Activated naive CD8-positive, alpha-beta T cell treated with anti-CD3 and anti-CD28 coated beads, Interleukin-2, amount 50 U/mL, for 24 hours (primary cell): Measurements from ENCODE around the gene TNS3.

Source experiments
- ATAC-seq: fragments of 150-1000 bp; cut with Tn5 transposase; one replicate; pipeline ENCODE4 v1.10.0; 2021
- DNase-seq: peaks from one replicate; pipeline ENCODE4 v3.0.0; 2021
- H3K27ac Mint-ChIP-seq: one replicate; pipeline ENCODE4 v1.8.0; 2021; ENCODE audit warnings: mild to moderate bottlenecking, mixed read lengths
- H3K27me3 Mint-ChIP-seq: one replicate; pipeline ENCODE4 v1.8.0; 2021; ENCODE audit warnings: mixed read lengths
- H3K36me3 Mint-ChIP-seq: one replicate; pipeline ENCODE4 v1.8.0; 2021; ENCODE audit warnings: low read depth, mixed read lengths
- H3K4me1 Mint-ChIP-seq: one replicate; pipeline ENCODE4 v1.8.0; 2021; ENCODE audit warnings: mixed read lengths
- H3K4me3 Mint-ChIP-seq: one replicate; pipeline ENCODE4 v1.8.0; 2021; ENCODE audit warnings: mild to moderate bottlenecking, moderate library complexity, mixed read lengths
- H3K9me3 Mint-ChIP-seq: one replicate; pipeline ENCODE4 v1.8.0; 2021; ENCODE audit warnings: mixed read lengths

Gene TNS3

GRCh38 chr7:47383696-47384445 is 198.0 kb downstream of the TNS3 start:
- no peak overlapping the region for H3K27ac Mint-ChIP-seq
- no peak for ATAC-seq
- H3K27me3 Mint-ChIP-seq: peaks cover 2% of the 10 kb centered on the region
- H3K4me3 Mint-ChIP-seq: no peak overlapping the region
- H3K36me3 Mint-ChIP-seq: no peaks in the 10 kb centered on the region
- no peaks in the 10 kb centered on the region for H3K9me3 Mint-ChIP-seq
- no peak for DNase-seq
- peaks cover 3% of the 10 kb centered on the region for H3K4me1 Mint-ChIP-seq

GRCh38 chr7:47383072-47383471 is 198.8 kb downstream of the TNS3 start:
- Mint-ChIP-seq H3K36me3 (no peaks in the 10 kb centered on the region), H3K4me3 (no peak overlapping the region), H3K27me3 (peaks cover 2% of the 10 kb centered on the region), H3K27ac (no peak overlapping the region), H3K4me1 (peaks cover 3% of the 10 kb centered on the region), H3K9me3 (no peaks in the 10 kb centered on the region)
- DNase-seq: no peak
- no peak for ATAC-seq

GRCh38 chr7:47382200-47382599 is 199.7 kb downstream of the TNS3 start:
- H3K4me3 Mint-ChIP-seq: no peak overlapping the region
- H3K9me3 Mint-ChIP-seq: no peaks in the 10 kb centered on the region
- H3K4me1 Mint-ChIP-seq: peaks cover 3% of the 10 kb centered on the region
- no peak overlapping the region for H3K27ac Mint-ChIP-seq
- no peak for ATAC-seq
- H3K36me3 Mint-ChIP-seq: no peaks in the 10 kb centered on the region
- DNase-seq: no peak
- H3K27me3 Mint-ChIP-seq: peaks cover 2% of the 10 kb centered on the region

- Mint-ChIP-seq H3K27ac (no peak overlapping the region), H3K36me3 (no peaks in the 10 kb centered on the region), H3K27me3 (peaks cover 2% of the 10 kb centered on the region), H3K4me1 (peaks cover 3% of the 10 kb centered on the region), H3K9me3 (no peaks in the 10 kb centered on the region), H3K4me3 (no peak overlapping the region)
- no peak for DNase-seq
- no peak for ATAC-seq
Measured at GRCh38 chr7:47381134-47381495, 200.8 kb downstream of the TNS3 start.

GRCh38 chr7:47380325-47381133 is 201.4 kb downstream of the TNS3 start:
- no peak for ATAC-seq
- H3K4me3 Mint-ChIP-seq: no peak overlapping the region
- no peaks in the 10 kb centered on the region for H3K36me3 Mint-ChIP-seq
- peaks cover 2% of the 10 kb centered on the region for H3K27me3 Mint-ChIP-seq
- DNase-seq: no peak
- no peak overlapping the region for H3K27ac Mint-ChIP-seq
- no peaks in the 10 kb centered on the region for H3K9me3 Mint-ChIP-seq
- H3K4me1 Mint-ChIP-seq: peaks cover 3% of the 10 kb centered on the region

GRCh38 chr7:47379629-47380324 is 202.1 kb downstream of the TNS3 start:
- ATAC-seq: no peak
- Mint-ChIP-seq H3K36me3 (no peaks in the 10 kb centered on the region), H3K27ac (no peak overlapping the region), H3K4me3 (no peak overlapping the region), H3K4me1 (peaks cover 3% of the 10 kb centered on the region), H3K27me3 (peaks cover 2% of the 10 kb centered on the region), H3K9me3 (no peaks in the 10 kb centered on the region)
- no peak for DNase-seq

- no peak overlapping the region for H3K27ac Mint-ChIP-seq
- H3K9me3 Mint-ChIP-seq: no peaks in the 10 kb centered on the region
- H3K27me3 Mint-ChIP-seq: peaks cover 2% of the 10 kb centered on the region
- no peak overlapping the region for H3K4me3 Mint-ChIP-seq
- H3K4me1 Mint-ChIP-seq: peaks cover 3% of the 10 kb centered on the region
- DNase-seq: no peak
- ATAC-seq: no peak
- H3K36me3 Mint-ChIP-seq: no peaks in the 10 kb centered on the region
Measured at GRCh38 chr7:47378728-47379395, 203.0 kb downstream of the TNS3 start.

- H3K9me3 Mint-ChIP-seq: no peaks in the 10 kb centered on the region
- peaks cover 3% of the 10 kb centered on the region for H3K4me1 Mint-ChIP-seq
- H3K4me3 Mint-ChIP-seq: no peak overlapping the region
- peaks cover 2% of the 10 kb centered on the region for H3K27me3 Mint-ChIP-seq
- H3K27ac Mint-ChIP-seq: no peak overlapping the region
- no peak for ATAC-seq
- no peak for DNase-seq
- H3K36me3 Mint-ChIP-seq: no peaks in the 10 kb centered on the region
Measured at GRCh38 chr7:47377741-47378140, 204.2 kb downstream of the TNS3 start.

GRCh38 chr7:47376991-47377616 is 204.8 kb downstream of the TNS3 start:
- no peak overlapping the region for H3K4me3 Mint-ChIP-seq
- H3K4me1 Mint-ChIP-seq: peaks cover 3% of the 10 kb centered on the region
- no peaks in the 10 kb centered on the region for H3K9me3 Mint-ChIP-seq
- no peaks in the 10 kb centered on the region for H3K36me3 Mint-ChIP-seq
- H3K27ac Mint-ChIP-seq: no peak overlapping the region
- ATAC-seq (no peak), DNase-seq (no peak)
- H3K27me3 Mint-ChIP-seq: peaks cover 2% of the 10 kb centered on the region

GRCh38 chr7:47375121-47375938 is 206.6 kb downstream of the TNS3 start:
- DNase-seq: no peak
- H3K27me3 Mint-ChIP-seq: peaks cover 2% of the 10 kb centered on the region
- no peak overlapping the region for H3K27ac Mint-ChIP-seq
- H3K4me1 Mint-ChIP-seq: no peaks in the 10 kb centered on the region
- no peak for ATAC-seq
- no peaks in the 10 kb centered on the region for H3K36me3 Mint-ChIP-seq
- no peak overlapping the region for H3K4me3 Mint-ChIP-seq
- H3K9me3 Mint-ChIP-seq: no peaks in the 10 kb centered on the region

- no peak for ATAC-seq
- Mint-ChIP-seq H3K4me3 (no peak overlapping the region), H3K4me1 (no peaks in the 10 kb centered on the region), H3K9me3 (no peaks in the 10 kb centered on the region), H3K27ac (no peak overlapping the region), H3K36me3 (no peaks in the 10 kb centered on the region), H3K27me3 (no peaks in the 10 kb centered on the region)
- DNase-seq: no peak
Measured at GRCh38 chr7:47374538-47374937, 207.4 kb downstream of the TNS3 start.

- Mint-ChIP-seq H3K9me3 (no peaks in the 10 kb centered on the region), H3K36me3 (no peaks in the 10 kb centered on the region), H3K4me3 (no peak overlapping the region), H3K27me3 (no peaks in the 10 kb centered on the region), H3K27ac (no peak overlapping the region), H3K4me1 (no peaks in the 10 kb centered on the region)
- ATAC-seq: no peak
- DNase-seq: no peak
Measured at GRCh38 chr7:47373871-47374451, 207.9 kb downstream of the TNS3 start.

- Mint-ChIP-seq H3K4me1 (no peaks in the 10 kb centered on the region), H3K4me3 (no peak overlapping the region), H3K9me3 (no peaks in the 10 kb centered on the region), H3K36me3 (no peaks in the 10 kb centered on the region), H3K27ac (no peak overlapping the region), H3K27me3 (peaks cover 3% of the 10 kb centered on the region)
- DNase-seq: no peak
- ATAC-seq: no peak
Measured at GRCh38 chr7:47371733-47372368, 210.1 kb downstream of the TNS3 start.
